ENCODE measurements around the gene SLC12A6. TPM values are rescaled to one million over a fixed set of nuclear protein-coding genes. Genes with fewer than 3 reads are reported as not detected.

SLC12A6 gene
- total and polyA plus RNA-seq, 7 donors: 1.4 to 22.7 (median 14.3) TPM

- Histone ChIP-seq H3K4me1 (no peaks in the 10 kb centered on the region), H3K27me3 (no peaks in the 10 kb centered on the region), H3K27ac (no peak overlapping the region), H3K4me3 (no peak overlapping the region), H3K36me3 (no peaks in the 10 kb centered on the region), H3K9me3 (no peaks in the 10 kb centered on the region)
- intact Hi-C loops (cut with DNase I): no loop called here
- TF ChIP-seq EP300 (IDR thresholded peaks at IDR 0.05) (no peak), POLR2AphosphoS5 (IDR thresholded peaks at IDR 0.05) (no peak), POLR2A (IDR thresholded peaks at IDR 0.05) (no peak)
- TF ChIP-seq, protein P1, sequence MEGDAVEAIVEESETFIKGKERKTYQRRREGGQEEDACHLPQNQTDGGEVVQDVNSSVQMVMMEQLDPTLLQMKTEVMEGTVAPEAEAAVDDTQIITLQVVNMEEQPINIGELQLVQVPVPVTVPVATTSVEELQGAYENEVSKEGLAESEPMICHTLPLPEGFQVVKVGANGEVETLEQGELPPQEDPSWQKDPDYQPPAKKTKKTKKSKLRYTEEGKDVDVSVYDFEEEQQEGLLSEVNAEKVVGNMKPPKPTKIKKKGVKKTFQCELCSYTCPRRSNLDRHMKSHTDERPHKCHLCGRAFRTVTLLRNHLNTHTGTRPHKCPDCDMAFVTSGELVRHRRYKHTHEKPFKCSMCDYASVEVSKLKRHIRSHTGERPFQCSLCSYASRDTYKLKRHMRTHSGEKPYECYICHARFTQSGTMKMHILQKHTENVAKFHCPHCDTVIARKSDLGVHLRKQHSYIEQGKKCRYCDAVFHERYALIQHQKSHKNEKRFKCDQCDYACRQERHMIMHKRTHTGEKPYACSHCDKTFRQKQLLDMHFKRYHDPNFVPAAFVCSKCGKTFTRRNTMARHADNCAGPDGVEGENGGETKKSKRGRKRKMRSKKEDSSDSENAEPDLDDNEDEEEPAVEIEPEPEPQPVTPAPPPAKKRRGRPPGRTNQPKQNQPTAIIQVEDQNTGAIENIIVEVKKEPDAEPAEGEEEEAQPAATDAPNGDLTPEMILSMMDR (IDR thresholded peaks at IDR 0.05): no peak
- no peak for DNase-seq
Measured at GRCh38 chr15:34304613-34305012, 33.0 kb downstream of the SLC12A6 start.

GRCh38 chr15:34301058-34301457 lies 36.5 kb downstream of the SLC12A6 start:
- DNase-seq: no peak
- peaks cover 0 to 18% (median 12%) of the 10 kb centered on the region in 4 donors for H3K4me1 ChIP-seq
- TF ChIP-seq, protein P1 (IDR thresholded peaks at IDR 0.05): no peak
- TF ChIP-seq POLR2AphosphoS5 (IDR thresholded peaks at IDR 0.05) (no peak), EP300 (IDR thresholded peaks at IDR 0.05) (no peak), POLR2A (IDR thresholded peaks at IDR 0.05) (no peak)
- no peak overlapping the region for H3K27ac ChIP-seq
- no peaks in the 10 kb centered on the region for H3K27me3 ChIP-seq
- 76 to 95% methylated on average over 3 of the region's 3 CpGs for WGBS, 2 donors
- no peaks in the 10 kb centered on the region for H3K9me3 ChIP-seq
- intact Hi-C loops (cut with DNase I): no loop called here
- no peak overlapping the region for H3K4me3 ChIP-seq
- no peaks in the 10 kb centered on the region for H3K36me3 ChIP-seq

DNA sequence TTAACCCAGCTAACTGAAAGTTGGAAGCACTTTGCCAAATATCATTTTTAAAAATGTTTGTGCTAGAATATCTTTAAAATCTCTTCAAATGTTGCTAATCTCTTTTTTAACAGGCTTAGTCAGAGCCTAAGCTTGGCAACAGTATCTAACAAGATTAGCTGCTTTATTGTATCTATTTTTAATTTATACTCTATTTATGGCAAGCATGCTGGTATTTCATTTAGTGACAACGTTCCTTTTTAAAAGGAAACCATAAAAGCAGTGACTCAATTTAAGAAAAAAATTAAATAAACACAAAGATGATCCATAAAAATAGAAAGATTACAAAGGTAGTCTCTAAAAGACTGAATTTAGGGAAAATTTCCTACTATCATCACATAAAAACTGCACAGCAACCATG lies 40.5 kb downstream of the SLC12A6 start:
- TF ChIP-seq POLR2A (IDR thresholded peaks at IDR 0.05): no peak
- TF ChIP-seq, protein P1 (IDR thresholded peaks at IDR 0.05): no peak
- no peak for TF ChIP-seq POLR2AphosphoS5 (IDR thresholded peaks at IDR 0.05)
- Histone ChIP-seq H3K4me3 (no peak overlapping the region), H3K9me3 (no peaks in the 10 kb centered on the region), H3K36me3 (no peaks in the 10 kb centered on the region), H3K4me1 (peaks cover 0 to 18% (median 12%) of the 10 kb centered on the region in 4 donors), H3K27ac (peak overlapping the region in 3 of 4 donors; percentile 0 to 17 (median 12)), H3K27me3 (no peaks in the 10 kb centered on the region)
- WGBS, 2 donors: 4 to 21% methylated on average over 1 of the region's 1 CpG
- DNase-seq: no peak
- intact Hi-C loops (cut with DNase I): no loop called here

- 89 to 97% methylated on average over 9 of the region's 9 CpGs for WGBS, 2 donors
- no peaks in the 10 kb centered on the region for H3K27me3 ChIP-seq
- intact Hi-C loops (cut with DNase I): no loop called here
- TF ChIP-seq EP300 (IDR thresholded peaks at IDR 0.05): no peak
- TF ChIP-seq POLR2AphosphoS5 (IDR thresholded peaks at IDR 0.05): no peak
- TF ChIP-seq, protein P1 (IDR thresholded peaks at IDR 0.05): no peak
- no peak for TF ChIP-seq POLR2A (IDR thresholded peaks at IDR 0.05)
- H3K9me3 ChIP-seq: no peaks in the 10 kb centered on the region
- no peaks in the 10 kb centered on the region for H3K36me3 ChIP-seq
- peaks cover 0 to 15% (median 12%) of the 10 kb centered on the region in 4 donors for H3K4me1 ChIP-seq
- H3K4me3 ChIP-seq: no peak overlapping the region
- no peak for DNase-seq
- no peak overlapping the region for H3K27ac ChIP-seq
Measured at GRCh38 chr15:34292621-34293020, 45.0 kb downstream of the SLC12A6 start.

GRCh38 chr15:34284937-34285336 lies 52.6 kb downstream of the SLC12A6 start:
- no peaks in the 10 kb centered on the region for H3K4me1 ChIP-seq
- H3K27ac ChIP-seq: no peak overlapping the region
- WGBS, 2 donors: 73 to 76% methylated on average over 2 of the region's 2 CpGs
- no peaks in the 10 kb centered on the region for H3K36me3 ChIP-seq
- no peaks in the 10 kb centered on the region for H3K27me3 ChIP-seq
- intact Hi-C loops (cut with DNase I): no loop called here
- TF ChIP-seq POLR2AphosphoS5 (IDR thresholded peaks at IDR 0.05) (no peak), EP300 (IDR thresholded peaks at IDR 0.05) (no peak), POLR2A (IDR thresholded peaks at IDR 0.05) (no peak)
- TF ChIP-seq, protein P1 (IDR thresholded peaks at IDR 0.05): no peak
- H3K9me3 ChIP-seq: no peaks in the 10 kb centered on the region
- DNase-seq: no peak
- no peak overlapping the region for H3K4me3 ChIP-seq

All from sigmoid colon (tissue), 7 donors.